GM10266 (cell line): ENCODE measurements around the gene AEN.

Experiments
- DNase-seq: peaks from one replicate; pipeline ENCODE4 v3.0.0; 2012; ENCODE audit errors: extremely low spot score
- CTCF ChIP-seq: IDR thresholded peaks from 2 replicates; pipeline ENCODE4 v1.5.1; 2012; ENCODE audit warnings: mild to moderate bottlenecking, low read depth; ENCODE audit not compliant: control insufficient read depth, insufficient read depth; ENCODE audit errors: missing control alignments

AEN gene

DNA sequence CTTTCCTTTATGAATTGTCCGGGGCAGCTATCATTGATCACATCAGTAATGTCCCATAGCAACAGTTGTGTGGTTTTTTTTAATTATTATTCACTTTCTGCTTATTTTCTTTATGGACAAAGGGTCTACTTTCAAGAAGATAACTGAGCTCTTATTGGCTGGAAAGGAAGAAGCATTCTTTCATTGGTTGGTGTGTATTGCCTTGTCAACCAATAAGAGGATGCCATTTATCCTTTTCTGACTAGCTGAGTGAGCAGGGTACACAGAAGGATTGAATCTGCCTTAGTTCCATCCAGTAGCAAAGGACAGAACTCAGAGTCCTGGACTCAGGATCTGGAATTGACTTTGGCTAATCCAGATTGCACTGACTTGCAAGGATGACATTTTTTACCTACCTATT lies 13.2 kb upstream of the AEN start:
- TF ChIP-seq CTCF = no peak
- no peak for DNase-seq

- no peak for DNase-seq
These were observed 12.4 kb upstream of the AEN start for GRCh38 chr15:88608607-88609181.

DNA sequence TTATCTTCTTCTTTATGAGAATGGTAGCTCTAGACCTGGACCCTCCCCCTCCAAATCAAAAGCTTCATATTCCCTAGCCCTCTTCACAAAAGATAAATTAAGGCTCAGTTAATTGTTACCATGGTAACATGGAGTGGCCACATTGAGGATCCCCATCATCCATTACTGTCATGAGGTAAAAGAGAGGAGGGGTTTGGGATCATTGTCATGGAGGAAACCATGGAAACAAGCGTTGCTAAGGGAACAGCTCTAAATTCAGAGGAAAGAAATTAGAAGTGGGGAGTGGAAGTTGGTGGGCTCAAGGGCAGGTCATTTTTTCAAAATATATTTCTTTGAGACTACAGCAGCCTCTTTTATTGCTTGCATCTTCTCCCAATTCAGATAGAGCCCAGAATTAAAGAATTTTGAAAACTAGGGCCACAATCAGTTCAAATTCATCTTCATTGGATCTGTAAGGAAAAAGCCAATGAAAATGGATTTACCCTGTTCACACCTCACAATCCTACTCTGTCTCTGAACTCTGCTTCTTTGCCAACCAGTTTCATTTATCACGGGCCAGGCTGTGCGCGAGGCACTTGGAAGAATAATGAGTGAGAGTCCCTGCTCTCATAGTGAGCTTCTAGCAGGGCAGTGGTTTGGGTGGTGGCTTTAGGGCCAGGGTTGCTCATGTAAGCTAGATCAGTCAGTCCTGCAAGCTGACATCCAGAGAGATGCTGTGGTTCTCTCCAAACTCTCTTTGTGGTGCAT lies 11.6 kb upstream of the AEN start:
- no peak for TF ChIP-seq CTCF
- no peak for DNase-seq

More at GRCh38 chr15:88608607-88609181, 12.4 kb upstream of the AEN start:
- no peak for TF ChIP-seq CTCF

GRCh38 chr15:88610701-88611231 lies 10.4 kb upstream of the AEN start:
- no peak for DNase-seq
- no peak for TF ChIP-seq CTCF

DNA sequence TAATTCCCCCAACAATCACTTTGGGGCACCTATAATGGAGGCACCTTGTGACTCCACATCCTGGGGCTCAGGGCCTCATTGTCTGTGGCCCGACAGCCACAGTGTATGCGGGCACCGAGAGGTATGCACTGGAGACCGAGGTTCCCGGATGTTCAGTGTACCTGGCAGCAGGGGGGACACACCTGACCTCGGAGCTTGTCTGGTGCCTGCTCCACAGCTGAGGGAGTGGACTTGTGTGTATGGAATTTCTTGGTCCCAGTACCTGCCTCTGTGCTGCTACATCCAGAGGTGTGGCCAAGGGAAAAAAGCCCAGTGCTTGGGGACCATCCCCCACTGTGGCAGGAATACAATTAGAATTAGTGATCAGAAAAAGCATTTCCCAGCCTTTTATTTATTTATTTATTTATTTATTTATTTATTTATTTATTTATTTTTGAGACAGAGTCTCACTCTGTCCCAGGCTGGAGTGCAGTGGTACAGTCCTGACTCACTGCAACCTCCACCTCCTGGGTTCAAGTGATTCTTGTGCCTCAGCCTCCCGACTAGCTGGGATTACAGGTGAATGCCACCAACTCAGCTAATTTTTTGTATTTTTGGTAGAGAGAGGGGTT lies 8.8 kb upstream of the AEN start:
- no peak for TF ChIP-seq CTCF
- no peak for DNase-seq

- no peak for TF ChIP-seq CTCF
- no peak for DNase-seq
These were observed 7.8 kb upstream of the AEN start for GRCh38 chr15:88613074-88613944.
